GM19025 (cell line): ENCODE measurements around the gene CDC42BPB.
"Not testable (repeated sequence)": the region's sequence is repeated elsewhere in the genome, so short reads cannot be mapped to it uniquely, and the experiment has no call there.

Experiments
- ATAC-seq: cut with Tn5 transposase; IDR thresholded peaks from one replicate; pipeline ENCODE4 v1.9.1; 2021; ENCODE audit warnings: mild to moderate bottlenecking, low read depth, moderate library complexity; ENCODE audit not compliant: unreplicated experiment

CDC42BPB gene

GRCh38 chr14:102908766-102909455 lies 148.4 kb downstream of the CDC42BPB start:
- ATAC-seq, result no peak

- ATAC-seq, result no peak
Observed at GRCh38 chr14:102907980-102908730, 149.2 kb downstream of the CDC42BPB start.

GRCh38 chr14:102907303-102907844 lies 150.0 kb downstream of the CDC42BPB start:
- ATAC-seq, result no peak

GRCh38 chr14:102906616-102907302 lies 150.6 kb downstream of the CDC42BPB start:
- ATAC-seq, result no peak

GRCh38 chr14:102905116-102906108 lies 151.9 kb downstream of the CDC42BPB start:
- no peak for ATAC-seq

GRCh38 chr14:102903889-102904512 lies 153.3 kb downstream of the CDC42BPB start:
- ATAC-seq, result no peak

- ATAC-seq, result no peak
Observed at GRCh38 chr14:102903248-102903888, 154.0 kb downstream of the CDC42BPB start.

GRCh38 chr14:102902523-102903247 lies 154.7 kb downstream of the CDC42BPB start:
- ATAC-seq, result no peak

- ATAC-seq, result peak; percentile 2
Observed at GRCh38 chr14:102902086-102902485, 155.3 kb downstream of the CDC42BPB start.

GRCh38 chr14:102901633-102902032 lies 155.7 kb downstream of the CDC42BPB start:
- peak; percentile 68 for ATAC-seq

GRCh38 chr14:102900631-102901571 lies 156.4 kb downstream of the CDC42BPB start:
- ATAC-seq, result peak; percentile 50

GRCh38 chr14:102899516-102899900 lies 157.8 kb downstream of the CDC42BPB start:
- ATAC-seq, result no peak

GRCh38 chr14:102898776-102899515 lies 158.4 kb downstream of the CDC42BPB start:
- no peak for ATAC-seq

GRCh38 chr14:102898298-102898697 lies 159.1 kb downstream of the CDC42BPB start:
- ATAC-seq, result no peak

- no peak for ATAC-seq
Observed at GRCh38 chr14:102897299-102898027, 159.9 kb downstream of the CDC42BPB start.

- not testable (repeated sequence) for ATAC-seq
Observed at GRCh38 chr14:102896735-102897134, 160.6 kb downstream of the CDC42BPB start.
